Upper lobe of left lung (tissue), 6 donors: ENCODE measurements around the gene CALML5. TPM values are rescaled to one million over a fixed set of nuclear protein-coding genes. Genes with fewer than 3 reads are reported as not detected.

ENCODE experiments used
- ATAC-seq, 2 donors: fragments of 200-7000 bp; cut with Tn5 transposase; one replicate each; pipeline ENCODE4 v1.9.1; 2022; ENCODE audit warnings: mild to moderate bottlenecking in 2 of 2, moderate library complexity in 2 of 2; ENCODE audit not compliant: low FRiP score in 2 of 2
- DNase-seq, 2 donors: peaks; one replicate each; pipeline ENCODE4 v3.0.0-alpha.2; 2019 to 2020
- H3K27ac ChIP-seq, 4 donors: fragments of 200-600 bp; sonication (generic); one replicate each; pipeline ENCODE4 v1.5.1; 2016 to 2019
- H3K27me3 ChIP-seq, 4 donors: fragments of 200-600 bp; sonication (generic); one replicate each; pipeline ENCODE4 v1.5.1; 2017 to 2019
- H3K36me3 ChIP-seq, 4 donors: fragments of 200-600 bp; sonication (generic); one replicate each; pipeline ENCODE4 v1.5.1; 2016 to 2019
- H3K4me1 ChIP-seq, 4 donors: fragments of 200-600 bp; sonication (generic); one replicate each; pipeline ENCODE4 v1.5.1; 2018 to 2019
- H3K4me3 ChIP-seq, 4 donors: fragments of 200-600 bp; sonication (generic); one replicate each; pipeline ENCODE4 v1.5.1; 2017 to 2019; ENCODE audit warnings: mild to moderate bottlenecking in 2 of 4, moderate library complexity in 1 of 4
- H3K9me3 ChIP-seq, 4 donors: fragments of 200-600 bp; sonication (generic); one replicate each; pipeline ENCODE4 v1.5.1; 2018 to 2019
- EP300 ChIP-seq, 4 donors: sonication (generic); formaldehyde crosslinking; IDR thresholded peaks; one replicate each; pipeline ENCODE4 v1.5.1; 2017; ENCODE audit warnings: antibody characterized with exemption in 4 of 4, control low read depth in 2 of 4
- POLR2A ChIP-seq, 4 donors: fragments of 450-650 bp; IDR thresholded peaks; one replicate each; pipeline ENCODE4 v1.5.1; 2016 to 2017; ENCODE audit warnings: antibody characterized with exemption in 4 of 4, mild to moderate bottlenecking in 2 of 4
- POLR2AphosphoS5 ChIP-seq, 2 donors: sonication (generic); formaldehyde crosslinking; IDR thresholded peaks; one replicate each; pipeline ENCODE4 v1.5.1; 2017; ENCODE audit warnings: antibody characterized with exemption in 2 of 2
- WGBS, 2 donors: methylation state at CpG; one replicate each; pipeline ENCODE4 v1.1.5; 2017 to 2018; 5-methylcytosine and 5-hydroxymethylcytosine counted together
- total RNA-seq, 6 donors: library from RNA; depleted of rRNA in 4 of 6; stranded (reverse); fragments of >200 nt in 4 of 6; gene quantifications; one replicate each; pipeline versions ENCODE4 v1.1.0 to v1.2.1, GENCODE V29; 2016 to 2021
- TF ChIP-seq, protein P1 (sequence below), 6 experiments: fragments of 450-650 bp in 4 of 6; fragments of 200-600 bp in 2 of 6; sonication (generic) in 2 of 6; IDR thresholded peaks; one replicate each; pipeline ENCODE4 v1.5.1; 2016 to 2019; ENCODE audit warnings: antibody characterized with exemption in 6 of 6
- donor health status: DM: no; HTN: no; CAD: no; lungs with moderate emphysema.
- donor health status: DM: no; HTN: yes; CAD: no; lungs with severe emphysema.

Gene CALML5
- total RNA-seq, 6 donors from 2014 or later = not detected

DNA sequence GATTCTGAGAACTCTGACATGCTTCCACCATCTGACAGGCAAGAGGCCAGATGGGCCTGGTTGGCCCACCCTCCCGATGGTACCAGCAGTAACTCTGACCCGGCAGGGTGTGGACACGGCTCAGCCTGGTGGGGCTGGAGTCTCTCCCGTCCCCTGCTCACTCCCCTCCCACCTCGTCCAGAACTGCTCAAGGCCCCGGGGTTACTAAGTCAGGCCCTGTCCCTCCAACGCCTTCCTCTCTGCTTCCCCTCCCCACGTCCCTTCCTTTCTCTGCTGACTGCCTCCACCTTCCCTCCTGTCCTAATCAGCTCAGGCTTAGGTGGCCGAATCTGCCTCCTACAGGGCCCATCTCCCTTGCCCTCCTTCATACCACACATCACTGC lies 12.5 kb downstream of the CALML5 start:
- H3K27me3 ChIP-seq = no peaks in the 10 kb centered on the region
- no peaks in the 10 kb centered on the region for H3K4me1 ChIP-seq
- no peak overlapping the region for H3K4me3 ChIP-seq
- no peaks in the 10 kb centered on the region for H3K9me3 ChIP-seq
- no peak overlapping the region for H3K27ac ChIP-seq
- no peak for DNase-seq
- no peak for ATAC-seq
- 77 to 81% methylated on average over 9 of the region's 9 CpGs for WGBS, 2 donors
- TF ChIP-seq, protein P1, sequence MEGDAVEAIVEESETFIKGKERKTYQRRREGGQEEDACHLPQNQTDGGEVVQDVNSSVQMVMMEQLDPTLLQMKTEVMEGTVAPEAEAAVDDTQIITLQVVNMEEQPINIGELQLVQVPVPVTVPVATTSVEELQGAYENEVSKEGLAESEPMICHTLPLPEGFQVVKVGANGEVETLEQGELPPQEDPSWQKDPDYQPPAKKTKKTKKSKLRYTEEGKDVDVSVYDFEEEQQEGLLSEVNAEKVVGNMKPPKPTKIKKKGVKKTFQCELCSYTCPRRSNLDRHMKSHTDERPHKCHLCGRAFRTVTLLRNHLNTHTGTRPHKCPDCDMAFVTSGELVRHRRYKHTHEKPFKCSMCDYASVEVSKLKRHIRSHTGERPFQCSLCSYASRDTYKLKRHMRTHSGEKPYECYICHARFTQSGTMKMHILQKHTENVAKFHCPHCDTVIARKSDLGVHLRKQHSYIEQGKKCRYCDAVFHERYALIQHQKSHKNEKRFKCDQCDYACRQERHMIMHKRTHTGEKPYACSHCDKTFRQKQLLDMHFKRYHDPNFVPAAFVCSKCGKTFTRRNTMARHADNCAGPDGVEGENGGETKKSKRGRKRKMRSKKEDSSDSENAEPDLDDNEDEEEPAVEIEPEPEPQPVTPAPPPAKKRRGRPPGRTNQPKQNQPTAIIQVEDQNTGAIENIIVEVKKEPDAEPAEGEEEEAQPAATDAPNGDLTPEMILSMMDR (IDR thresholded peaks at IDR 0.05) = no peak
- TF ChIP-seq EP300 (IDR thresholded peaks at IDR 0.05) = no peak
- TF ChIP-seq POLR2AphosphoS5 (IDR thresholded peaks at IDR 0.05) = no peak
- TF ChIP-seq POLR2A (IDR thresholded peaks at IDR 0.05) = no peak
- H3K36me3 ChIP-seq = no peaks in the 10 kb centered on the region

DNA sequence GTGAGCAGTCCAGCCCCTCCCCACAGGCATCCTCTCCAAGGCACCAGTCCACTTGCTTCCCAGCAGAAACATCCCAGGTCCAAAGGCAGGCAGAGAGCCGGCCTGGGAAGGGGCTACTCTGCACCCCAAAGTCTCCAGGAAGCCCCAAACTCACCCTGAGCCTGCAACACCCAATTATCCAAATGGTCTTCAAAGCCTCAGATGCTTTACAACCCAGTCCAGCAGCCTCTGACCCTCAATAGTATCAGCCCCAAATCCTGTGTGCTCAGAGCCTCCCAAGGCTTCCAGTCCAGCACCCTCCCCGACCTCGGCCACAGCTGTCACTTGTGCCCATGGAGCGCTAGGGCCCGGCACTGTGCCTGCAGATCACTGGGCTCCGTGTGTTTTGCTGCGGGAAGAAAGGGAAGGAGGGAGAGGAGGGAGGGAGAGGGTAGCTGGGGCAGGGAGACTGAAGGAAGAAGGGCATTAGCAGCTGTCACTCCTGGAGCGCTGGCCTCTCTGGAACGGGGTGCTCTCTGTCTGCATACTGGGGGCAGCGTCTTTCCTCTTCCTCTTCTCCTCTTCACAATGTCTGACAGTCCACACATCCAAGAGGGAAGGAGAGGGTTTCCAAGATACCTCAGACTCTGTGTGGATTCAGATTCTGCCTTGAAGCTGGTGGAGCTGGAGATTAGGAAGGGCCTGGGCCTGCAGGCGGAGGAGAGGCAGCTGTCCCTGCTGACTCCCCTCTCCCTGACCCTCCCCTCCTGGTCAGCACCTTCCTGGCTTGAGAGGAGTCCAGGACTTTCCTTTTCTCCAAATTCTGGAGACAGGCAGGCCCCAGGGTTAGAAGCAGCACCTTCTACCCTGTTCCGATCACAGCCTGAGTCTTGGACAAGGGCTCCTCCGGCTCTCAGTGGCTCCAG lies 13.2 kb downstream of the CALML5 start:
- no peaks in the 10 kb centered on the region for H3K36me3 ChIP-seq
- WGBS, 2 donors = 83 to 86% methylated on average over 11 to 13 of the region's 13 CpGs
- TF ChIP-seq EP300 (IDR thresholded peaks at IDR 0.05) = no peak
- TF ChIP-seq POLR2AphosphoS5 (IDR thresholded peaks at IDR 0.05) = no peak
- TF ChIP-seq POLR2A (IDR thresholded peaks at IDR 0.05) = no peak
- TF ChIP-seq, protein P1 (IDR thresholded peaks at IDR 0.05) = no peak
- H3K27ac ChIP-seq = no peak overlapping the region
- no peak for ATAC-seq
- H3K4me3 ChIP-seq = no peak overlapping the region
- no peaks in the 10 kb centered on the region for H3K9me3 ChIP-seq
- no peaks in the 10 kb centered on the region for H3K4me1 ChIP-seq
- no peaks in the 10 kb centered on the region for H3K27me3 ChIP-seq
- no peak for DNase-seq

DNA sequence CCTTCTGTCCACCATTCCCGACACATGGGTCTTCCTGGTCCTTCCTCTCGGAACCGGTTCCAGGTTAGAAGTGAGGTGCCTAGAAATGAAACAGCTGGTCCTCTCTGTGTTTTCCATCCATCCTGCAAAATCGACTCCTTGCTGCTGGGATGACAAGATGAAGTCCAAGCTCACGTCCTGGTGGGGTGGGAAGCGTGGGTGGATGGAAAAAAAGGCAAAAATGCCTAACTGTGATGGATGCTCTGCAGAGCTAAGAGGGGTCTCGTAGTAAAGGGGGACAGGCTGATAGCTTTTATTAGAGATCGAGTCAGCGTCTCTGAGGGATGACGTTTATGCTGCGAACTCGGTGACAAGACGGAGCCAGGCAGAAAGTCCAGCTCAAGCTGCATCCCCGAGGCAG lies 14.1 kb downstream of the CALML5 start:
- H3K4me1 ChIP-seq = no peaks in the 10 kb centered on the region
- ATAC-seq (no peak), DNase-seq (no peak)
- WGBS, 2 donors = 88 to 90% methylated on average over 14 of the region's 14 CpGs
- H3K36me3 ChIP-seq = no peaks in the 10 kb centered on the region
- no peaks in the 10 kb centered on the region for H3K27me3 ChIP-seq
- TF ChIP-seq EP300 (IDR thresholded peaks at IDR 0.05) = no peak
- TF ChIP-seq, protein P1 (IDR thresholded peaks at IDR 0.05) = no peak
- no peak for TF ChIP-seq POLR2AphosphoS5 (IDR thresholded peaks at IDR 0.05)
- no peak for TF ChIP-seq POLR2A (IDR thresholded peaks at IDR 0.05)
- H3K9me3 ChIP-seq = no peaks in the 10 kb centered on the region
- H3K27ac ChIP-seq = no peak overlapping the region
- no peak overlapping the region for H3K4me3 ChIP-seq

DNA sequence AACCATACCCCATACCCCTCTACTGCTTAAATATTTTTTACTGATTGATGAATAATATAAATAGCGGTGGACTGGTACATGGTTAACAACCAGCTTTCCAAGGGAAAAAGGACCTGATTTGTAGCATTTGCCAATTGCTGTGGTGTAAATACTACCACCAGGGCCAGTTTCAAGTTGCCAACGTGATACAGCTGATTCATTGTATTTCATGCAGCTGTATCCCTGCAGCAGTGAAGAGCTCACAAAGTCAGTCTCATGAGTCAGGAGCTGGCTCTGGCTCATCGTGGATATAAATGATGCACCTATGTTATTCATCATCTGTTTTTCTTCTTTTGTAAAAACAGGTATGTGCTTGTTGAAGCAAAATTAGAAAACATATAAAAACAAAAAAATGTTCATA lies 15.2 kb downstream of the CALML5 start:
- TF ChIP-seq POLR2A (IDR thresholded peaks at IDR 0.05) (no peak), EP300 (IDR thresholded peaks at IDR 0.05) (no peak), POLR2AphosphoS5 (IDR thresholded peaks at IDR 0.05) (no peak)
- TF ChIP-seq, protein P1 (IDR thresholded peaks at IDR 0.05) = no peak
- Histone ChIP-seq H3K36me3 (no peaks in the 10 kb centered on the region), H3K27me3 (no peaks in the 10 kb centered on the region), H3K9me3 (no peaks in the 10 kb centered on the region), H3K4me3 (no peak overlapping the region), H3K27ac (no peak overlapping the region), H3K4me1 (no peaks in the 10 kb centered on the region)
- DNase-seq (no peak), ATAC-seq (no peak)
- 62 to 89% methylated on average over 3 of the region's 3 CpGs for WGBS, 2 donors

DNA sequence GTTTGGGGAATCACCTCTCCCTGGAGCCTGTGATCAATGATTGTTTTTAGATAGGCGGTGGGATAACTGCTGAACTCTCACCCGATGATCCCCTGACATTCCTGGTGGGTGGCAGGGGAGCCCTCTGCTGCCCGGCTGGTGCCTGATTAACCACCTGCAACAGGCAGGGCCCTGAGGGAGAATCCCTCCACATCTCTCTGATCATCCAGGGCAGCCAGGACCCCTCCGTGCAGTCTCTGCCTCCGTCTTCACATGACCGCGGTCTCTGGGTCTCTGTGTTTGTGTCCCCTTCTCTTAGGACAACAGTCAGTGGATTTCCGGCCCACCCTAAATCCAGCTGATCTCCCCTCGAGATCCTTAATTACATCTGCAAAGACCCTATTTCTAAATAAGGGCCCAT lies 17.4 kb downstream of the CALML5 start:
- Histone ChIP-seq H3K36me3 (no peaks in the 10 kb centered on the region), H3K27me3 (no peaks in the 10 kb centered on the region), H3K9me3 (no peaks in the 10 kb centered on the region), H3K4me1 (no peaks in the 10 kb centered on the region), H3K27ac (no peak overlapping the region), H3K4me3 (no peak overlapping the region)
- DNase-seq = no peak
- TF ChIP-seq, protein P1 (IDR thresholded peaks at IDR 0.05) = no peak
- no peak for TF ChIP-seq EP300 (IDR thresholded peaks at IDR 0.05)
- TF ChIP-seq POLR2AphosphoS5 (IDR thresholded peaks at IDR 0.05) = no peak
- no peak for TF ChIP-seq POLR2A (IDR thresholded peaks at IDR 0.05)
- no peak for ATAC-seq
- WGBS, 2 donors = 90 to 92% methylated on average over 9 of the region's 9 CpGs
